Astrocyte of the cerebellum (primary cell): ENCODE results near the gene EPHB2.

Source experiments
- DNase-seq: peaks from one replicate; pipeline ENCODE4 v3.0.0-alpha.2; 2011; ENCODE audit warnings: low read depth
- H3K4me3 ChIP-seq: 2 replicates; pipeline ENCODE4 v1.5.1; 2011; ENCODE audit warnings: mild to moderate bottlenecking, low read depth, low read length, moderate library complexity
- in situ Hi-C: cut with HindIII; loops from 2 replicates; pipeline ENCODE4 v1.10.0; 2017; ENCODE audit warnings: low sequenced_read_pairs
- TF ChIP-seq, protein P1 (sequence below): IDR thresholded peaks from 2 replicates; pipeline ENCODE4 v1.5.1; 2012; ENCODE audit warnings: low read length, low read depth, moderate library complexity, mild to moderate bottlenecking; ENCODE audit errors: missing control alignments

The EPHB2 gene

DNA sequence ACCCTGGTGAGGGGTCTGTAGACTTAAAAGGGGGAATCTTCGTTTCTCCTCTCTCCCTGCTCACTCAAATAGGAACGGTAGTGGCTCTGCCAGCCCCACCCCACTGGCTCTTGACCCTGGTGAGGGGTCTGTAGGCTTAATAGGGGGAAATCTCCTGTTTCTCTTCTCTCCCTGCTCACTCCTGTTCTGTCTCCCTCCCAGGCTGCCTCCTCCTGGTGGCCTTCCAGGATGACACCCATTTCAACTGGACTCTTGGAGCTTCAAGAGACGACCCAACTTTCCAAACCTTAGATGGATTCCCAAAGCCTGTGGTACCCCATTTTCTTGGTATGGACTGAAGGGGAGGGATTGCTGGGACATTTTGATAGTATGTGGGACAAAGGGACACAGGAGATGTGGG, 1.4 kb upstream of the EPHB2 start:
- DNase-seq = no peak
- TF ChIP-seq, protein P1, sequence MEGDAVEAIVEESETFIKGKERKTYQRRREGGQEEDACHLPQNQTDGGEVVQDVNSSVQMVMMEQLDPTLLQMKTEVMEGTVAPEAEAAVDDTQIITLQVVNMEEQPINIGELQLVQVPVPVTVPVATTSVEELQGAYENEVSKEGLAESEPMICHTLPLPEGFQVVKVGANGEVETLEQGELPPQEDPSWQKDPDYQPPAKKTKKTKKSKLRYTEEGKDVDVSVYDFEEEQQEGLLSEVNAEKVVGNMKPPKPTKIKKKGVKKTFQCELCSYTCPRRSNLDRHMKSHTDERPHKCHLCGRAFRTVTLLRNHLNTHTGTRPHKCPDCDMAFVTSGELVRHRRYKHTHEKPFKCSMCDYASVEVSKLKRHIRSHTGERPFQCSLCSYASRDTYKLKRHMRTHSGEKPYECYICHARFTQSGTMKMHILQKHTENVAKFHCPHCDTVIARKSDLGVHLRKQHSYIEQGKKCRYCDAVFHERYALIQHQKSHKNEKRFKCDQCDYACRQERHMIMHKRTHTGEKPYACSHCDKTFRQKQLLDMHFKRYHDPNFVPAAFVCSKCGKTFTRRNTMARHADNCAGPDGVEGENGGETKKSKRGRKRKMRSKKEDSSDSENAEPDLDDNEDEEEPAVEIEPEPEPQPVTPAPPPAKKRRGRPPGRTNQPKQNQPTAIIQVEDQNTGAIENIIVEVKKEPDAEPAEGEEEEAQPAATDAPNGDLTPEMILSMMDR = peak; percentile 9
- in situ Hi-C loops = loop anchor here (5.0 to 25.0 kb wide), 2 partner anchors 48 to 178 kb away; no protein-coding TSS in a partner anchor
- no peak overlapping the region for H3K4me3 ChIP-seq

DNA sequence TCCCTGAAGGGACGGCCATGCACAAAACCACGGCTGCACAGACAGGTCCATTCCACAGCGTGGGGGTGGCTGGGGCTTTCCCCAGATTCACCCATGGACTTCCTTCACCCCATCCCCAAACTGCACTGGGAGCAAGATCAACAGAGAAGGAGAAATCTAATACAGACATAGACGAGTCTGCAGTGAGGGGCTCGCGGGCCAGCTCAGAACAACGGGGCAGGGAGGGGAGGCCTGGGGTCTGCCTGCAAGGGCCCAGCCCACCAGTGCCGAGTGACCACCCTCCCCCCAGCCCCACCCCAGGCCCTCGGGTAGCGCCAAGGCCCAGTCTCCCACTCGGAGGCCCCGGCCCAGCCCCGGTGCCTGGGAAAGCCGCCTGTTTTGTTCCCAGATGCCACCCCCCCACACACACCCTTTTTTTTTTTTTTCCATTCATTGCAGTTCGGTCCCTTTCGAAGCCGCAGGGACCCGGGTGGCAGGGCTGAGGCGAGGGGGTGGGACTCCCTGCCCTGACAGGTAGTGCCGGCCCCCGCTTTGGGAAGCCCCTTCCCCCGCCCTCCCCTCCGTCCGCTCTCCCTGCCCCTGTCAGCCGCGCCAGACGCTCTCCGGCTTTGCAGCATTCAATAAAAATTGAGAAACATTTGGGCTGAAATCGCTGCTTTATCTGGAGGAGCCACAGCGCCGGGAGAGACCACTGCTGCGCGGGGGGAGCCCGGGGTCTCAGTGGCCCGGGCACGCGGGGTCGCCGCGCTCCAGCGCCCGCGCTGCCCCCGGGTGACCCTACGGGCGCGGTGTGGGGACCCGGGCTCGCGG, 543 bp upstream of the EPHB2 start:
- DNase-seq = peak; percentile 26
- TF ChIP-seq, protein P1 = no peak
- in situ Hi-C loops = loop anchor here (5.0 to 25.0 kb wide), 2 partner anchors 47 to 177 kb away; no protein-coding TSS in a partner anchor
- peak overlapping the region; percentile 55 for H3K4me3 ChIP-seq

DNA sequence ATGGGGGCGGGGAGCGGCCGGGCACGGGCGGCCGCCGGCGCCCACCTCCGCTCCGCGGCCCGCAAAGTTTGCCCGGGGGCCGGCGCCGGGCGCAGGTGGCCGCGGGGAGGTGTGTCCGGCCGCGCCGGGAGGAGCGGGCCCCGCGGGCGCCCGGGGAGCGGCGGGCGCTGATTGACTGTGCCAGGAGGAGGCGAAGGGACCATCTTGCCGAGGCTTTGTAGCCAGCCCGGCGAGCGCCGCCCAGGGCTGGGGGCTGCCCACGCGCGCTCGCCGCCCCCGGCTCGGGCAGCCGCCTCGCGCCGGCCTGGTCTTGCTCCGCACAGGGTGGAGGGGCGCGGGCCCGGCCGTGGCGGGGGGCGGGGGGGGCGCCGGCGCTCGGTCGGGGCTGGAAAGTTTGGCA, 432 bp downstream of the EPHB2 start:
- peak overlapping the region; percentile 55 for H3K4me3 ChIP-seq
- TF ChIP-seq, protein P1 = no peak
- no peak for DNase-seq
- in situ Hi-C loops = loop anchor here (25.0 kb wide), 1 partner anchor 176 kb away; no protein-coding TSS in a partner anchor

DNA sequence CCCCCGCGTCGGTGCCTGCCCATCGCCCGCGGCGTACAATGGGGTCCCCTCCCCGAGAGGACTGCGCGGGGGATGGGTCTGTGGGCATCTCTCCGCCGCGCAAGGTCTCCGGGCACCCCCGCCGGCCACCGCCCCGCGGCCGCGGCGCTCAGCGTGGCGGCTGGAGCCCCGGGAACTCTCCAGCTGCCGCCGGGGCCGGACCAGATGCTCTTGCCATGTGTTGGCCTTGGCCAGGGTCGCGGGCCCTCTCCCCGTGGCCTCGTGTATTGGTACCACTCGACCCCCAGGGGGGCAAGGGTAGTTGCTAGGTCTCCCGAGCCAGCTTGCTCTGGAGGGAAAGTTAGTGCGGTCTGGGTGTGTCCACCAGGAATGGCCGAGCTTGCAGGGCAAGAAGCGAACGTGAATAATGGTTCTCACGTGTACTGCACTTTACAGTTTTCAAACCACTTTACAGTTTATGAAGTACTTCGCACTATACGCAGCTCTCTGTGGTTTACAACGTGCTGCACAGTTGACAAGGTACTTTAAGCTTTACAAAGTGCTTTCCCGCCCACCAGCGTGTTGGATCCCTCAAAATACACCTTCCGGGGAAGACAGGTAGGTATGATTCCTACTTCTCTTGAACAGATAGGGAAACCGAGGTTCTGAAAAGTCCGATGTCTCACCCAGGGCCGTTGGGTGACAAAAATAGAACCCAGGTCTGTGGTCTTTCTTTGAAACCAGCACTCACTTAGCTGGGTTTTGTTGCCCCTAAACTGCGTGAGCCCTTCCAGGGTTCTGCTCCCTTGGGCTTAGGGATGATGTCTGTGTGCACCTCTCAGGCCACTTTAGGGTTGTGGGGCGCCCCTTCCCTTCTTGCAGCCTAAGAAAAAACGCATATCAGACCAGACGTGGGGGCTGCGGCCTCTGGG, 1.2 kb downstream of the EPHB2 start:
- no peak for DNase-seq
- in situ Hi-C loops = loop anchor here (25.0 kb wide), 1 partner anchor 175 kb away; no protein-coding TSS in a partner anchor
- peak overlapping the region; percentile 55 for H3K4me3 ChIP-seq
- TF ChIP-seq, protein P1 = no peak

DNA sequence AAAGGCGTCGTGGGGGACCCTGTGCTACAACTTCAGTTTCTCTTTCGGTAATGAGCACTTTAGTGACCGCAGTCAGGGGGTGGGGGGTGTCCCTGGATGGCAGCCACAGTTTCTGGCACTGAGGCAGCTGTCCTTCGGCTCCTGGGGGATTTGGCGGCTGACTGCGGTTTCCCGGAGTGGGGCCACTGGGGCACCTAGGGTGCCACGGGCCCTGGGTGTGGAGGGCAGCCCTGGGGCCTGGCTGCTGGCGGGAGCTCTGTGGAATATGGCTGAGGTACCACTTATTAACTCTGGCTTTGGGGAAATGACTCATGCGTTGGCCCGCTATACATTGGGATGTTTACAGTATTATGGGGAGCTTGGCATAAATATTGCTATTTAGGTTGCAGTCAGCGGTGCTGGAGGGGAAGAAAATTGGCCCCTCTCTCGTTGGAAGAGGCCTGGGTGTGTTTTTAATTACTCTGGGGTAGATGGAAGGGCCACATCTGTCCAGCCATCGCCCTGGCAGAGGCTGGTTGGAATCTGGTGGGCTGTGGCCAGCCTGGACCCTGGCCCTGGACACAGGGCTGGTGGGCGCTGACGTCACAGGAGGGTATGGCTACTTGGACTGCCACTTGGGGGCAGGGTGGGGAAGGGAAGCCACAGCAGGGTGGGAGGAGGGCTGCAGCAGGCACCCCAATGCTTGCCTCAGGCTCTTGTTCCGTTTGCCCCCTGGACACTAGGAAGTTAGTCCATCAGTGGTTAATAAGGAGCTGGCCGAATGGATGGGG, 2.0 kb downstream of the EPHB2 start:
- H3K4me3 ChIP-seq = peak overlapping the region; percentile 55
- in situ Hi-C loops = loop anchor here (25.0 kb wide), 1 partner anchor 175 kb away; no protein-coding TSS in a partner anchor
- peak; percentile 20 for DNase-seq
- TF ChIP-seq, protein P1 = no peak
